Measurements from ENCODE around the gene MAP2. TPM values are rescaled to one million over a fixed set of nuclear protein-coding genes. Genes with fewer than 3 reads are reported as not detected.

Gene MAP2
- total and polyA plus RNA-seq, 2 of the 13 experiments (the other 11 are each of a cell fraction or from before 2014, with no cell fraction given), result 0.08 TPM; not detected in 1

GRCh38 chr2:209771474-209772289 is 347.8 kb downstream of the MAP2 start, which contains the start of gene UNC80 (continued):
- no peak for TF ChIP-seq ZNF572 (CRISPR knock-in tag; IDR thresholded peaks at IDR 0.05)
- TF ChIP-seq MAX (IDR thresholded peaks at IDR 0.05), result no peak
- no peak for TF ChIP-seq MAFF (IDR thresholded peaks at IDR 0.05; ENCODE audit: low read depth, low read length)
- no peak for TF ChIP-seq CHD2 (IDR thresholded peaks at IDR 0.05; ENCODE audit: low read depth, low read length)
- TF ChIP-seq ZNF556 (CRISPR knock-in tag; IDR thresholded peaks at IDR 0.05; ENCODE audit: borderline replicate concordance), result peak; percentile 91
- no peak for TF ChIP-seq KLF13 (CRISPR knock-in tag; IDR thresholded peaks at IDR 0.05)
- peak; percentile 92 for TF ChIP-seq ZFP36L1 (CRISPR knock-in tag; IDR thresholded peaks at IDR 0.05)
- TF ChIP-seq ZEB1 (IDR thresholded peaks at IDR 0.05; ENCODE audit: insufficient replicate concordance, low read depth), result no peak
- TF ChIP-seq HNRNPH1 (optimal IDR thresholded peaks at IDR 0.05; ENCODE audit: low read depth, low read length), result no peak
- TF ChIP-seq NONO (IDR thresholded peaks at IDR 0.05), result no peak
- TF ChIP-seq NONO (CRISPR knock-in tag; conservative IDR thresholded peaks at IDR 0.05), result peak; percentile 64
- no peak for TF ChIP-seq TCF12 (IDR thresholded peaks at IDR 0.05)
- TF ChIP-seq TCF12 (CRISPR knock-in tag; IDR thresholded peaks at IDR 0.05), result peak; percentile 62; the same call in 1 of the 2 replicates
- TF ChIP-seq FIP1L1 (IDR thresholded peaks at IDR 0.05; ENCODE audit: borderline replicate concordance, insufficient read depth, low read depth, low read length), result no peak
- TF ChIP-seq EZH2 (conservative IDR thresholded peaks at IDR 0.05; ENCODE audit: low read depth, low read length), result no peak
- peak; percentile 98 for TF ChIP-seq ZFP36L2 (CRISPR knock-in tag; IDR thresholded peaks at IDR 0.05)
- peak; percentile 65; the same call in 1 of the 2 replicates for TF ChIP-seq CREBL2 (CRISPR knock-in tag; IDR thresholded peaks at IDR 0.05; ENCODE audit: borderline replicate concordance)
- TF ChIP-seq ZIK1 (CRISPR knock-in tag; IDR thresholded peaks at IDR 0.05; ENCODE audit: borderline replicate concordance, low read depth), result peak; percentile 88
- TF ChIP-seq SIN3B (IDR thresholded peaks at IDR 0.05; ENCODE audit: low read length), result no peak
- TF ChIP-seq CHCHD3 (CRISPR knock-in tag; IDR thresholded peaks at IDR 0.05), result peak; percentile 90
- peak; percentile 94 for TF ChIP-seq ZNF704 (CRISPR knock-in tag; IDR thresholded peaks at IDR 0.05; ENCODE audit: borderline replicate concordance)
- TF ChIP-seq HMGA1 (CRISPR knock-in tag; conservative IDR thresholded peaks at IDR 0.05), result no peak
- no peak for TF ChIP-seq PHF5A (CRISPR knock-in tag; IDR thresholded peaks at IDR 0.05; ENCODE audit: low read depth, unreplicated experiment)
- peak; percentile 92; the same call in 1 of the 2 replicates for TF ChIP-seq ZNF251 (CRISPR knock-in tag; IDR thresholded peaks at IDR 0.05)
- TF ChIP-seq FOXO4 (CRISPR knock-in tag; conservative IDR thresholded peaks at IDR 0.05), result no peak
- TF ChIP-seq TIGD3 (CRISPR knock-in tag; IDR thresholded peaks at IDR 0.05; ENCODE audit: borderline replicate concordance), result peak; percentile 96; the same call in 1 of the 2 replicates

All from HepG2 (cell line).